ENCODE measurements around the gene TMEM74B.

The TMEM74B gene

GRCh38 chr20:1131354-1131753, 53.4 kb downstream of the TMEM74B start:
- FAIRE-seq: no peak

GRCh38 chr20:1130847-1131246, 53.9 kb downstream of the TMEM74B start:
- no peak for FAIRE-seq
